HG03378 (cell line): Measurements from ENCODE around the gene GAB1.
A peak's percentile ranks its signal among the peaks of the same experiment; 100 is the strongest.

ENCODE experiments used
- ATAC-seq: cut with Tn5 transposase; IDR thresholded peaks from one replicate; pipeline ENCODE4 v1.9.1; 2021; ENCODE audit warnings: mild to moderate bottlenecking, moderate library complexity; ENCODE audit not compliant: unreplicated experiment

The GAB1 gene

DNA sequence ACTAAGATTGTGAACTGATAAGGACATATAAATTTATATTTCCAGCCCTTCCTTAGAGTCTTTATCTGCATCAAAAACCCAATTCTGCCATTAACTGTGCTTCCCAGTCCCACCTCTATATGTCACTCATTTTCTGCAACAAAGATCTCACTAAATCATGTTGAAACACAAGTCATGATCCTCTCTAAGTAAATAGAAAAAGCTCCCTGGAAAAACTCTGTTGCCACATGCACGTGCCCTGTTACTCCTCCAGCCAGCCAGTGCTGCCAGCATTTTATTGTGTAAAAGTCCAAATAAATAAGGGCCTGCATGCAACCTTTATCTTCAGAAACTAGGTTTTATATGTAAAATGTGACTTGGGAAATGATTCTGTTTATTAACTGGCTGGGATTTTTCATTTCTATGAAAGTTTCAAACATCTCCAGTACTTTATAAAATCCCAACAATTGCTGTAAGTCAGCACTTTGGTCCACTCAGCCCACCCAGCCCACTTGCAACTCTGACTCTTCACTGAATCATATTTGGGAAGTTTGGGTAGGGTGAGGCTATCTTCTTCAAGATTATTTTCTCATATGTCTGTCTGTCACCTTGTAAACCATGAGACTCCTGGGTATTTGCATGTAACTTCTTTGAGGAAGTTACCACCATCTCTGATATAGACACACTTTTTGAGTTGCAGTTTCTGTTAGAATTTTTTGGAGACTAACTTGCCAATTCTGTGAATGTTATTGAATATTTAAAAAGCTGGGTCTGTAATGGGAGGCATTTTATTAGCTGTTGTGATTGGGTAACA, 136.9 kb downstream of the GAB1 start:
- peak; percentile 82 for ATAC-seq

DNA sequence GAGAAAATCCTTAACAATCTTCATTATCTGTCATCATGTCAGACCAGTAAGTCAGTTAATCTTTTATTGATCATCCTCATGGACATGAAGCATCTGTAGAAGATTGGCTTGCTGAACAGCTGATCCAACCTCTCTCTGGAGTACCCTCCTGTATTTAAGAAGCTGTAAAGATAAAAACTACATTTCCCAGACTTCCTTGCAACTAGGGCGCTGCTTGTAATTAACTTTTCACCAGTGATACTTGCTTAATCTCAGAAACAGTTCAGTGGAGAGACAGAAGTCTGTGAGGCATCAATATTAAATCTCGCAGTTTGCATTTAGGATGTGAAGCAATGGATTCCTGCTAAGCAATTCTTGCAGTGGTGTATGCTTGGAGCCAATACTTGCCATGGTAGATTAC, 140.8 kb downstream of the GAB1 start:
- ATAC-seq = no peak

DNA sequence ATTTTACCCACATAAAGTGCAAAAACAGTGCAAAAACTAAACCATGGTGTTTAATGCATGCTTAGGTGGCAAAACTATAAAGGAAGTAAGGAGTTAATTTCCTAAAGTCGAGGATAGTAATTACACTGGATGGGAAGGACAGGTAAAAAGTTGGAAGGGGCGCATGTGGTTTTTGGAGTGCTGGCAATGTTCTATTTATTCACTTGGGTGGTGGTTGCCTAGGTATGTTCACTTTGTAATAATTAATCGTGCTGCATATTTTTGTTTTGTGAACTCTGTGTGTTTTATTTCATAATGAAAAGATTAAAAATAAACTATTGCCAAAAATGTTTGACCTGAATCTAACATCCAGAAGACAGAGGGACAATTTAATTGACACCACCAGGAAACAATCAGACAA, 144.7 kb downstream of the GAB1 start:
- ATAC-seq = no peak

DNA sequence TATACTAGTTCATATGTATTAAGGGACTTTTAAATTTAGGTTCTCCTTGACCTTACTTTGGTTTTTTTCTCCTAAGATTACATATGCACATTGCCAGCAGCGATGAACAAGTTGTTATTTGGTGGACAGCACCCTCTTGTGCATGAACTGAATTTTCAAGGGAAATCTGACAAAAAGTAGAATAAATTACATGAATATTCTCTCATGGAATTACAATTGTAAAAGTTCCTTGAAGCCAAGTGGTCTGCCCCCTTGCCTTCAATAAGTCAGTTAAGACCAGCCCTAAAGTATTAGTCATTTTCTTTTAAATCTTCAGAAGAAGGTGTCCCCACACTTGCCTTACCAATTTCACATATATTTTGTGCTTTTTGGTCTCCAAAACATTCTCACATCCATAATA, 146.2 kb downstream of the GAB1 start:
- peak; percentile 89 for ATAC-seq

DNA sequence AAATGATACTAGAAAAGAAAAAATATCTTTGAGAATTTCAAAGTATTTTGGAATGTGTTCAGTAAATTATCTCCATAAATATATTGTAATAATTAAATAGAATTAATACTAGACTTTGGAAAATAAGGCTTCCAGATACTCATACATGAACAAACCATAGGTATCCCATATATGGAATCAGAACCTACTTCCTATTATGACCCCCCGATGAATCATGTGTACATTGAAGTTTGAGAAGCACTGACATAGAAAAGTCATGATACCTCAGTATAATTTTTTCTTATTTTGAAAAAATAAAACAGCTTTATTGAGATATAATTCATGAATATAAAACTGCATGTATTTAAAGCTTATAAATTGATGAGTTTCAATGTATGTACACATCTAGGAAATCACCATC, 149.6 kb downstream of the GAB1 start:
- ATAC-seq = no peak

DNA sequence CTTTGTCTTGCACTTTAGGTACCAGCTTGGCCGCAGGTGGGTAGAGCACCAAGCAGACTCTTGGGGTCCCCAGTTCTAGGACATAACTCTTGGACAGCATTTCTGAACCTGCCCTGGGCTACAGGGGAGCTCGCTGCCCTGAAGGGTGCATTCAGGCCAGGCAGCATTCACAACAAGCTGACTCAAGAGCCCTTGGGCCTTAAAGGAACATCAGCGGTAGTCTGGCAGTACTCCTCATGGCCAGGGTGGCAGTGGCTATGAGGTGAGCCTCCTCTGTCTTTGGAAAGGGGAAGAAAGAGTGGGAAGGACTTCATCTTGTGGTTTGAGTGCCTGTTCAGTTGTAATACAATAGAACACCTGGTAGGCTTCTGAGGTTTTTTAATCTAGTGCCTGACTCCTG, 152.0 kb downstream of the GAB1 start:
- ATAC-seq = no peak

DNA sequence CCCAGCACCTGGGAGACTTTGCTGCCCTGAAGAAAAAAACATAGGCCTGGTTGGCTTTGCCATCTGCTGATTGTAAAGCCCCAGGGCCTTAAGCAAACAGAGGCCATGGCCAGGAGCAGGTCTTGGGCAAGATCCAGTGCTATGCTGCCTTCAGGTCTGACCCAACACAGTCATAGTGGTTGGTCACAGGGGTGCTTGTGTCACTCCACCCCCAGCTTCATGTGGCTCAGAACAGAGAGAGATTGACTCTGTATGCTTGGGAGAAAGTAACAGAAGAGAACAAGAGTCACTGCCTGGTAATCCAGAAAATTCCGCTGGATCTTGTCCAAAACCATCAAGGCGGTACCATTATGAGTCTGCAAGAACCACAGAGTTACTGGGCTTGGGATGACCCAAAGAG, 152.4 kb downstream of the GAB1 start:
- no peak for ATAC-seq

DNA sequence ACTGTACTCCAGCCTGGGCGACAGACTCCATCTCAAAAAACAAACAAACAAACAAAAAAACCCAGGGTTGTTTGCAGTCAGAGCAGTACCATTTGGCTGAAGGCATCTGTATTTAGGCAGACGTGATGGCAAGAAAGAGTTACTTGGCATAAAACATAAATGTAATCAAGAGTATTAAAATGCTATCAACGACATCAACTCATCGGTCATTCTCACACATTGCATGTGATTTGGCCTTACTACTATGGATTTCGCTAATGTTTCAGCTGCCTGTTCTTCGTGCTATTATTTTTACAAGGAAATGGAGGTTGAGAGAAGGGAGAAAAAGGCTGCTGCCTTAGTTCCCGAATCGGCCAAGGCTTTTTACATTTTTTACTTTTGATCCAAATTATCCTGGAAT, 161.3 kb downstream of the GAB1 start:
- no peak for ATAC-seq

DNA sequence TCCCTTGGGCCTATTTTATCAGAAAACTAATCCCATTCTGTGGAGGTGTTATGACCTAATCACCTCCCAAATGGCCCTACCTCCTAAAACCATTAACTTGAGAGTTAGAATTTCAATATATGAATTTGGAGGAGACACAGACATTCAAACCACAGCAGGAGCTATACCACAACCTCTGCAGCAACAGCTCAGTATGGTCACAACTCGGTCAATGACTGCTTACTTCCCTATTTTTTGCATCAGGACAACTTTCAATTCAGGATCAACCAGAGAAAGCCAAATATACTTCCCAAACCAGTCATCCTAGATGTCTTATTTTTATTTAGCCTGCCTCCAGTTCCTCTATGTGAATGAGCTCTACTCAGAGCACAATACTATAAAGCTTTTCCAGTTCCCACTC, 165.6 kb downstream of the GAB1 start:
- ATAC-seq = no peak

DNA sequence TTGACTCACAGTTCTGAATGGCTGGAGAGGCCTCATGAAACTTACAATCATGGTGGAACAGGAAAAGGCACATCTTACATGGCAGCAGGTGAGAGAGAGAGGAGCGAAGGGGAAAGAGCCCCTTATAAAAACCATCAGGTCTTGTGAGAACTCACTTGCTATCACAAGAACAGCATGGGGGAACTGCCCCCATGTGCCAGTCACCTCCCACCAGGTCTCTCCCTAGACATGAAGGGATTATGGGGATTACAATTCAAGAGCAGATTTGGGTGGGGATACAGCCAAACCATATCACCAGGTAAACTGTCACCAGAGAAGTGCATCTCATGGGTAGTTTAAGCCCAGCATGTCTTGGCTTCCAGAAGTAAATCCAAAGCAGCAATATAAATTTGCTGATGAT, 169.4 kb downstream of the GAB1 start:
- no peak for ATAC-seq

DNA sequence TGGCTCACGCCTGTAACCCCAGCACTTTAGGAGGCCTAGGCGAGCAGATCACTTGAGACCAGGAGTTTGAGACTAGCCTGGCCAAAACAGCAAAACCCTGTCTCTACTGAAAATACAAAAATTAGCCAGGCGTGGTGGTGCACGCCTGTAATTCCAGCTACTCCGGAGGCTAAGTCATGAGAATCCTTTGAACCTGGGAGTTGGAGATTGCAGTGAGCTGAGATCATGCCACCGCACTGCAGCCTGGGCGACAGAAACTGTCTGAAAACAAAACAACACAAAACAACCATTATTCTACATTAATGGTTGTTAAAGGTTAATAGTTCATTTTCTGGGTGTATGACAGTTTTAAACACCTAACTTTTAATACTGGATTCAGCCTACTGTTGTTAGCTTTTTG, 175.2 kb downstream of the GAB1 start:
- no peak for ATAC-seq

DNA sequence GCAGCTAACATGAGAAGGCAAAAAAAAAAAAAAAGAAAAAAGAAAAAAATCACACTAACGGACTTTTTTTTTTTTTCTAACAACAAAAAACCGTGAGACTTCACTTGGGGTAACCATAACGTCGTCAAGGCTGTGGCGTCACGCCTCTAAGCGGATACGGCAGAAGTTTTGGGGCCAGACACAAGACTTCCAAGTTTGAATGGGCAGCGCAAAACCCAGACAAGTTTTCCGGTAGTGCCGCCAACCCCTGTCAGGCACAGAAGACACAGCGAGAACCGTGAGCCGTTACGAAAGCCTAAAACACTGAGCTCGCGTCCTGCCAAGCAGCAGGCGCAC, 176.3 kb downstream of the GAB1 start:
- ATAC-seq = peak; percentile 45

DNA sequence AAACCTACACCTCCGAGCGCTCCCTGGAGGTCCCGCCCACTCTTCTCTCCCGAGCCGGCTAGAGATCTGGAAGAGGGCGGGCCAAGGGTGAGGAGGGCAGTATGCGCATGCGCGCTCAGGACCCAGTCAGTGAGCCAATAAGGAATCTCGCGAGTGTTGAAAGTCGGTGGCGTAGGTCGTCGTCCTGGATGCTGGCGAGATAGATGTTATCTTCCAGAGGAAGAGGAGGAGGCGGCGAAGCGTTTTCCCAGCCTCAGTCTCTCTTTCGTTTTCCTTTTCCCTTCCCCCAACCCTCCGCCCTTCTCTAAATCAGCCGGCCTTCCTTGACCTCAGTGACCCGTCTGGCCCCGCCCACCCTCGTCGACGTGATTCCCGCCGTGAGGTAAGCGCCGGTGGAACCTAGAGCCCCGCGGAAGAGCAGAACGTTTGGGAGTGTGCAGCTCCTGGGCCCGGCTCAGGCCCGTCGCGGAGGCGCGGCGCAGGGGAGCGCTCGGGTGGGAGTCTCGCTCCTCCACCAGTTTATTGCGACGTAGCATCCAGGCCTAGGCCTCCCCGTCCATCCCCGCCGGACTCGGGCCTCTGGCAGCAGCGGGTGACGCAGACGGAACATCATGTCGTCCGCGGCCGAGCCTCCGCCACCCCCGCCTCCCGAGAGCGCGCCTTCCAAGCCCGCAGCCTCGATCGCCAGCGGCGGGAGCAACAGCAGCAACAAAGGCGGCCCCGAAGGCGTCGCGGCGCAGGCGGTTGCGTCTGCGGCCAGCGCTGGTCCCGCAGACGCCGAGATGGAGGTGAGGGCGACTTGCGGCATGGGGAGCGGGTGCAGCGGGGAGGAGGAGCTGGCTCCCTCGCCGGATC, 176.9 kb downstream of the GAB1 start, which contains the start of gene SMARCA5:
Gene SMARCA5 (plus strand): TSS at position 389 of the 855 bp plus-strand sequence. CDS start 223 bp downstream, at position 612.
- ATAC-seq = peak; percentile 87

DNA sequence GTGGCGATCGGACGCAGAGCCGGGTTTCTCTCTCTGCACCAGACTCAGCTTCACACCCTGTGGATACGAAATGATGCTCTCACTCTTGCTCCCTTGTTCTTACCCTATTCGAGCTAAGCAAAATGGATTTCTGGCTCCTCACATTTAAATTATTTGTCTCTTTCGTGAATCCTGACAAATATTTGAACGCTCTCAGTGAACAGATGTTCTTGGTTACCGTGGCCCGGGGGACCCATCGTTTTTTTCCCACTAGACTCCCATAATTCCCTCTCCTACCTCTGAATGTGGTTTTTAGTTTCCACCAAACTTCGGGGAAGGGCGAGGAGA, 177.5 kb downstream of the GAB1 start:
- ATAC-seq = peak; percentile 6

DNA sequence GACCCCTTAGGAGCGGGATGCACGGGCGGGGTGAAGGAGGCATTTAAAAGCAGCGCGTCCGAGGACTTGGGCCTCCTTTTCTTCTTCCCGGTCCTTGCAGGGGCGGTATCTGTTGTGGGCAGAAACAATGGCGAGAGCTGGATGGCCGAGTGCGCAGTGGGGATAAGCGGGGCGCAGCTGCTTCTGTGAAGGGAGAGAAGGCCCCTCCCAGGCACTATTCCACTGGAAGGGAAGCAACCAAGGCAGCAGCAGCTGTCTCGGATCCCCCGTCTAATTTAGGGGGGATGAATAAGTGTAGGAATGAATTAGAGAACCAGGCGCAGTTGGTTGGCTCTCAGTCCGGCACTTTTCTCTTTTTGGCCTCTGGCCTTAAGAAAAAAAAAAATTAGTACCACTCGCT, 177.8 kb downstream of the GAB1 start:
- no peak for ATAC-seq

DNA sequence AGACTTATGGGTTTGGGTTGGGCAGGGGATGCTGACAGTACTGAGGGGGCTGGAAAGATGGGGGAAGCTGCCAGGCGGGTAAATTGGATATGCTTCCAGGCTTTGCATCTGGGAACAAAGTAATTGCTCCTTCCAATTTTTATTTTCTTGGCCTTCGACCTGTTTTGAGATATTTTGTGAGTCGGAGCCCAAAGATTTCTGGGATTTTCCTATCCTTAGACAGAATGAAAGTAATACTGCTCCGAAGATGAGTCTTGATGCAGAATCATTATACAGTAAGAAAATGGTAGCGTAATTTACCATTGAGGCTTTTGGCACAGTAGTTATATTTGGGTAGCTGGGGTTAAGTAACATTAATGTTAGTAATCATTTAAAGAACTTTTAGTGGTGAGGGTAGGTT, 178.2 kb downstream of the GAB1 start:
- ATAC-seq = no peak

DNA sequence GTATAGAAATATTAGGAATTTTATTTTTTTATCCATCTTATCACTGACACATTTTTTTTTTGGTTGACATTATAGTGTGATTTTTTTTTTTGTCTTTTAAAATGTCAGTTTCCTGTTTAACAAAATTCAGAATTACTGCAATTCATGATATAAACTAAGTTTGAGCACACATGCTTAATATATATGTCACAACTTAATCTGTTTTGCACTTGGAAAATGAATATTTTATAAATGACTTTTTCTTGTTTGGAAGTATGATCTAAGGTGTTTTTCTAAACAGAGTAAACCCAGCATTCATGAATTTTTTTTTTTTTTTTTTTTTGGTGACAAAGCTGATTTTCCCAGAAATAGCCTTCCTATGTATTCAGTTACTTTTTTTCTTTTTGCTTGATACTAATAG, 179.2 kb downstream of the GAB1 start:
- no peak for ATAC-seq

DNA sequence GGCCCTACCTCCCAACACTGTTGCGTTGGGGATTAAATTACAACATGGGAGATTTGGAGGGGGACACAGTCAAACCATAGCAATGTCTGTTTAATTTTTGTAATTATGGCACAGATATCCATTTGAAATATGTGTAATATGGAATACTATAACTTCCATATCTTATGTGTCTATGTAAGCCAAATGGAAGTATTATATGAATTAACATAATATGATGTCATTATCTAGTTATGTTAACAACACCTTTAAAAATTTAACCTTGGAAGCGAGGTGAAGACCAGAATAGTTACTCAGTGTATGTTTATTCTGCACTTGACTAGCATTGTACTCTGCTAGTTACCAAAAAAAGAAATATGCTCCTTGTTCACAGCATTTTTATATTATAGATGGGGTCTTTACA, 181.1 kb downstream of the GAB1 start:
- no peak for ATAC-seq
